Breast epithelium (tissue), 4 donors: ENCODE results near the gene DBR1. TPM values are rescaled to one million over a fixed set of nuclear protein-coding genes. Genes with fewer than 3 reads are reported as not detected.

Source experiments
- DNase-seq, 2 donors: peaks; one replicate each; pipeline ENCODE4 v3.0.0-alpha.2; 2019; ENCODE audit warnings: low spot score in 2 of 2
- H3K27ac ChIP-seq, 2 donors: fragments of 200-600 bp; sonication (generic) in 1 of 2; one replicate each; pipeline ENCODE4 v1.5.1; 2016 to 2019; ENCODE audit warnings: mild to moderate bottlenecking in 1 of 2
- H3K27me3 ChIP-seq, 2 donors: fragments of 200-600 bp; sonication (generic) in 1 of 2; one replicate each; pipeline versions ENCODE4 v1.5.1 to v1.6.0; 2017 to 2019; ENCODE audit warnings: control low read depth in 1 of 2, mild to moderate bottlenecking in 1 of 2
- H3K36me3 ChIP-seq: fragments of 200-600 bp; one replicate; pipeline ENCODE4 v1.5.1; 2019
- H3K4me1 ChIP-seq, 2 donors: fragments of 200-600 bp; sonication (generic); one replicate each; pipeline ENCODE4 v1.5.1; 2016 to 2019; ENCODE audit warnings: control low read depth in 1 of 2
- H3K4me3 ChIP-seq, 3 donors: fragments of 200-600 bp; sonication (generic); 1 replicate in 2 of 3; 2 replicates in 1 of 3; pipeline ENCODE4 v1.5.1; 2016 to 2019; ENCODE audit warnings: mild to moderate bottlenecking in 3 of 3, moderate library complexity in 2 of 3
- H3K9me3 ChIP-seq, 2 donors: fragments of 200-600 bp; sonication (generic) in 1 of 2; one replicate each; pipeline ENCODE4 v1.5.1; 2016 to 2019; ENCODE audit warnings: control low read depth in 1 of 2
- CTCF ChIP-seq, 3 donors: fragments of 450-650 bp; IDR thresholded peaks; one replicate each; pipeline ENCODE4 v1.5.1; 2016 to 2017; ENCODE audit warnings: antibody characterized with exemption in 3 of 3, mild to moderate bottlenecking in 3 of 3, moderate library complexity in 3 of 3
- POLR2A ChIP-seq: fragments of 450-650 bp; IDR thresholded peaks from one replicate; pipeline ENCODE4 v1.6.1; 2016; ENCODE audit warnings: antibody characterized with exemption, mild to moderate bottlenecking, moderate library complexity
- POLR2AphosphoS5 ChIP-seq, 3 donors: sonication (generic); formaldehyde crosslinking; IDR thresholded peaks; one replicate each; pipeline ENCODE4 v1.6.1; 2017; ENCODE audit warnings: antibody characterized with exemption in 3 of 3
- intact Hi-C: fragments of 100-400 bp; cut with DNase I; formaldehyde crosslinking; loops from one replicate; pipeline ENCODE4 v1.15.1; 2023; ENCODE audit warnings: low total_unique reads
- total RNA-seq, 3 donors: library from RNA; depleted of rRNA; stranded (reverse); fragments of >200 nt; gene quantifications; one replicate each; pipeline ENCODE4 v1.1.0, GENCODE V29; 2016

DBR1 gene
- total RNA-seq, 3 donors from 2014 or later = 9.9 to 20.5 (median 13.1) TPM

- DNase-seq = peak in 1 of 2 donors; percentile 37
- no peaks in the 10 kb centered on the region for H3K4me1 ChIP-seq
- H3K36me3 ChIP-seq = no peaks in the 10 kb centered on the region
- intact Hi-C loops = no loop called here
- peak within 1 kb of the TSS; percentile 85 to 90 for H3K27ac ChIP-seq
- no peaks in the 10 kb centered on the region for H3K27me3 ChIP-seq
- peak within 1 kb of the TSS; percentile 58 to 76 (median 73) for H3K4me3 ChIP-seq
- no peak for TF ChIP-seq POLR2A
- TF ChIP-seq CTCF (IDR thresholded peaks at IDR 0.05) = peak in 1 of 3 donors; percentile 52
- peak in 1 of 3 donors; percentile 29 for TF ChIP-seq POLR2AphosphoS5 (IDR thresholded peaks at IDR 0.05)
- no peaks in the 10 kb centered on the region for H3K9me3 ChIP-seq
These were observed 59.4 kb downstream of the DBR1 start, which contains the start of gene DZIP1L for GRCh38 chr3:138114988-138115971. DZIP1L (minus strand) TSS chr3:138115608; CDS start chr3:138103971, 11,637 bp downstream.

- Histone ChIP-seq H3K27me3 (no peaks in the 10 kb centered on the region), H3K4me1 (no peaks in the 10 kb centered on the region), H3K9me3 (no peaks in the 10 kb centered on the region), H3K27ac (peak overlapping the region; percentile 85 to 90), H3K4me3 (peak overlapping the region; percentile 58 to 76 (median 73)), H3K36me3 (no peaks in the 10 kb centered on the region)
- intact Hi-C loops = no loop called here
- no peak for DNase-seq
- TF ChIP-seq CTCF (IDR thresholded peaks at IDR 0.05) (no peak), POLR2AphosphoS5 (IDR thresholded peaks at IDR 0.05) (no peak), POLR2A (no peak)
These were observed 60.2 kb downstream of the DBR1 start for GRCh38 chr3:138114431-138114918.

- no peak for DNase-seq
- TF ChIP-seq CTCF (IDR thresholded peaks at IDR 0.05) (no peak), POLR2A (no peak), POLR2AphosphoS5 (IDR thresholded peaks at IDR 0.05) (no peak)
- intact Hi-C loops = no loop called here
These were observed 61.4 kb downstream of the DBR1 start for GRCh38 chr3:138113326-138113725.

GRCh38 chr3:138112362-138112761, 62.4 kb downstream of the DBR1 start:
- no peaks in the 10 kb centered on the region for H3K4me1 ChIP-seq
- H3K36me3 ChIP-seq = no peaks in the 10 kb centered on the region
- peak in 1 of 2 donors; percentile 66 for DNase-seq
- no peaks in the 10 kb centered on the region for H3K9me3 ChIP-seq
- H3K4me3 ChIP-seq = no peak overlapping the region
- peak overlapping the region; percentile 85 to 90 for H3K27ac ChIP-seq
- H3K27me3 ChIP-seq = no peaks in the 10 kb centered on the region
- intact Hi-C loops = no loop called here
- TF ChIP-seq POLR2AphosphoS5 (IDR thresholded peaks at IDR 0.05) (no peak), CTCF (IDR thresholded peaks at IDR 0.05) (no peak), POLR2A (no peak)

More at GRCh38 chr3:138113326-138113725, 61.4 kb downstream of the DBR1 start:
- no peaks in the 10 kb centered on the region for H3K36me3 ChIP-seq
- H3K9me3 ChIP-seq = no peaks in the 10 kb centered on the region
- H3K4me1 ChIP-seq = no peaks in the 10 kb centered on the region
- no peaks in the 10 kb centered on the region for H3K27me3 ChIP-seq
- H3K27ac ChIP-seq = peak overlapping the region; percentile 85 to 90
- peak overlapping the region in 1 of 3 donors; percentile 14 for H3K4me3 ChIP-seq

Other genes starting within 250 kb of the DBR1 start
- not detected for gene CLDN18, start 164.8 kb downstream of the DBR1 start, total RNA-seq
- 10 to 100 TPM; 24.5 to 34.4 (median 25.3) TPM for gene DZIP1L, start 59.3 kb downstream of the DBR1 start, total RNA-seq
- not detected for gene A4GNT, start 42.5 kb downstream of the DBR1 start, total RNA-seq
- gene ARMC8, start 12.4 kb upstream of the DBR1 start, total RNA-seq = 10 to 100 TPM; 74.4 to 93.3 (median 82.0) TPM
- gene NME9, start 154.9 kb upstream of the DBR1 start, total RNA-seq = 1 to 10 TPM in 1 of 3 donors, under 1 TPM in 2; 0.48 to 1.3 (median 0.98) TPM
- 100 to 1,000 TPM in 1 of 3 donors, 10 to 100 TPM in 2; 39.0 to 157 (median 74.8) TPM for gene MRAS, start 173.7 kb upstream of the DBR1 start, total RNA-seq